ENCODE measurements around the gene LRRC53.

The LRRC53 gene

DNA sequence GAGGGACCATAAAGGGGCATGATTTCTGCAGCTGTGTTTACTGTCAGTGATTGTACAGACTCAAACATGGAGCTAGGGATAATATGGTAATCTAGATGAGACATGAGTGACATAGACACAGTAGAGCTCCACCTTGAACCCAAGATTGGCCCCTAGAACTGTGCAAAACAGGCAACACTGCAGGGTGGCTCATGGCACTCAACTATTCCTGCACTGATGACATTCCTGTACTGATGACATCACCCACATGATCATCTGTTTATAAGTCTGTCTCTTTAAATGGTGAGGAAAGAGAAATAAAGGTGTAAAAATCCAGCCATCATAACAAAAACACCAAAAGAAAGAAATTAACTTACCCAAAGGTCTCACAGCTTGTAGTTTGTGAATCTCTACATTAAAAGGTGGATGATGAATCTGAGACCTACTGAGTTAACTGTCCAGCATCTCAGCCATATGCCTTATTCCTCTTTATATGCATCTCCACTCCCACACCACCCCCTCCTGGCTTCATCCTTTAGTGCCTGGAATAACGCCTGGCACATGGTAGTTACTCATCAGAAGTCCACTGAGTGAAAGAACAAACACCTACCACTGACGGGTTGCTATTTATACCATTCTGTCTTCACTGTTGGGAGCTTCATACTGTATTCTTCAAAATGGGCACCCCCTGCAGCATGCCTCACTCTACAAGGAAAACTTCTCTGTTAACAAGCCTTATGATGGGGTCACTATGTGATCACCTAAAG lies at the start of gene LRRC53:
LRRC53 (minus strand) TSS at position 442 of the 746 bp plus-strand sequence. CDS start 29,262 bp downstream, outside the sequence.
- DNase-seq, result no peak

DNA sequence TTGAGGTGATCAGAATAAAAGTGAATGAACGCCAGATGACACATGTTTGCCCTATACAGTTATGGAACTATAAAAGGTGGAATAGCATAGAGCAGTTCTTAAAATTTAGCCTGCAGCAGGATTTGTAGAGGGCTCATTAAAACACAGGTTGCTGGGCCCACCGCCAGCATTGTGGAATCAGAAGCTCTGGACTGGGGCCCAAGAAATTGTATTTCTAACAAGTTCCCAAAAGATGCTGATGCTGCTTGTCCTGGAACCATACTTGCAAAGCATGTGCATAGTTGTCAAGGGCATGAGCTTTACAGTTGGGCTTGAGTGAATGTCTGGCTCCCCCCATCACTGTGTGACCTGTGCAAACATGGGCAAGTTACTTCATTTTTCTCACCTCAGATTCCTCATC lies 37.5 kb upstream of the LRRC53 start:
- DNase-seq, result no peak

DNA sequence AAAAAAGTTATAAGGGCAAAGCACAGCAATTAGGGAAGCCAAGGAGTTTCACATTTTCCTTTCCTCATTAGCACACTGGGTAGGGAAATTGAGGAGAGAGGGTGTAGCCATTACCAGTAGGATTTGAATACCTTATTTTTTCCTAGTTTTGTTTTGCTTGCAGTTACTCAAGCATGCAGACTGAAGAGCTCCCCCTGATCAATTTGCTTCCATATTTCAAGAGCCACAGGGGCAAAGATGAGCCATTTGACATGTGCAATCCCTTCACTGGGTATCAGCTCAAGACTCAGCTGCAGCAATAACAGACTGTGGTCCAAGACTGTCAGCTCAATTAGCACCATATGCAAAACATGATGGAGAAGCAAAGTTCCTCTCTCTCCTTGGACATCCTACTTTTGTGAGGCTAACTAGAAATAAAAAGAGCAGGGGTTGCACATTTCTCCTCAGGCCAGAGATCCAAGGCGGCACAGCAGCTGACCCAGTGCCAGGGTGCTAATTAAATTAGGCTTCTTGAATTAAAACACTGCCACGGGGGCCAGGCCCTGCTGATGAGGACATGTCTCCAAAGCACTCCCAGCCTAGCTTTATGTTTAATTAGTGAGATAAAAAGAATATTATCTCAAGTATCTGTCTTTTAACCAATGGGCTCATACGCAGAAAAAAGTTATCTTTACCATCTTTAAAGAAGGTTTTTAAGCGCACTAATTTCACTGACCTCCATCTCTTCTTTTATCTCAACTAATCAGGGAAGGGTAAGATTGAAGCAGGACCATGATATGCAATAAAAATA lies 36.7 kb upstream of the LRRC53 start:
- DNase-seq, result no peak

DNA sequence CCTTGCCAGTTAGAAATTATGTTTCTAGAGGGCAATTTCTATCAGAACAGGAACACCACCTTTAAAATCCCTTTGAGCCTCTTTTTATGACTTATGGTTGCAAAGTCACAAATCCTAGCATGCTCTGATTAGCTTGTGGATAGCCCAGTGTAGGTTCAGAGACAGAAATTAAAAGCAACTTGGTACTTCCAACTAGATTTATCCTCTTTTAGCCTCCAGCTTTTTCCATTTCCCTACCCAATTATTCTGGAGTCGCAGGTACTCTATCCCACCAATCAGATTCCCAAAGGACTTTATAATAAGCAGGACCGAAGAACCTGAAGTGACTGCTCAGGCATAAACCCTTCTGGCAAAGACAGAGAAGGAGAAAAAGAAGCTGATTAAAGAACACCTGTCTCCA lies 33.4 kb upstream of the LRRC53 start:
- no peak for DNase-seq

GRCh38 chr1:74534241-74534640 lies 21.8 kb upstream of the LRRC53 start:
- DNase-seq, result no peak

DNA sequence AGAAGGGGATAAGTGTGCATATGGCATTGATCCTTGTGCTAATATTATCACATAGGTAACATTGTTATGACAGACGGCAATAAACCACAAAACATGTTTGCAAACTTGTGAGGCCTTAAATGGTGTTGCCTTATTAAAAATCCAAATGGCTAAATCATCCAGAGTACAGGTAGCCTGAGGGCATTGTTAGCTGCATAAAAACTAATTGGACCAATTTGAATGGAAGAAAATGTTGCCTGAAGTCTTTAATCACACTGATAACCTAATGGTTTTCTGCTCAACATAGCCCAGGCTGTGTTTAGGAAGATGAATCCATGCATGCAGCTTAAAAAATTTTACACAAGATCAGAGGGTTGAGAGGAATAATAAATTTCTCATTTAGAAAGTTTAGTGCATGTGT lies 19.4 kb upstream of the LRRC53 start:
- DNase-seq, result no peak

GRCh38 chr1:74530892-74531291 lies 18.5 kb upstream of the LRRC53 start:
- DNase-seq, result no peak

- DNase-seq, result no peak
Observed at GRCh38 chr1:74528123-74528522, 15.7 kb upstream of the LRRC53 start.

DNA sequence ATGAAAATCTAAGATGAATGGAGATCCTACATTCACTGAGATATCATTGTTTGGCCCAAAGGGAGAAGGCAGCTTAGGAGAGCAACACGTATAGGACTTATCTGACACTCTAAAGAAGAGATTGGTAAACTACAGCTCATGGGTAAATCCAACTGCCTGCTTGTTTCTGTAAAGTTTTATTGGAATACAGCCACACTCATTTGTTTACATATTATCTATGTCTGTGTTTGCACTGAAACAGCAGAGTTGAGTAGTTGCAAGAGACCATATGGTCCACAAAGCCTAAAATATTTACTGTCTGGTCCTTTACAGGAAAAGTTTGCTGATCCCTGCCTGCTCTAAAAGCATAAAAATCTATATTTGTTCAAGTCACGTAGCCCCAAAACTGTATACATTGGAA lies 14.3 kb upstream of the LRRC53 start:
- DNase-seq, result no peak

GRCh38 chr1:74523873-74524480 lies 11.6 kb upstream of the LRRC53 start:
- DNase-seq, result no peak

DNA sequence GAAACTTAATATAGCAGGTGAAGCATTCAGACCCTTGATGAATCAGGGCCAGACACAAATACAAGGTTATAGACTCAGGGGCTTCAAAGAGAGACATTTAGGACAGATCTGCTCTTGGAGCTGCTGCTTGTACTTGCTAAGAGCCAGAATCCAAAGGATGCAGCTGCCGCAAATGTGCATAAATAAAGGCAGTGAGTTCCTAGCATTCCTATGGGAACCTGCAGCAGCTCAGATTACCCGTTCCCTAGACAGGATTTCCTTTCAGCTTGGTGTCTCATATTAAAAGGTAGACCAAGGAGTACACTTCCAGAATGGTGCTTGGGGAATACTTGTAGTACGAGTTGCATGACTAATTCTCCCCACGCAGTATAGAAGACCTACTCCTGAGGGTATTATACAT lies 9.7 kb upstream of the LRRC53 start:
- no peak for DNase-seq

DNA sequence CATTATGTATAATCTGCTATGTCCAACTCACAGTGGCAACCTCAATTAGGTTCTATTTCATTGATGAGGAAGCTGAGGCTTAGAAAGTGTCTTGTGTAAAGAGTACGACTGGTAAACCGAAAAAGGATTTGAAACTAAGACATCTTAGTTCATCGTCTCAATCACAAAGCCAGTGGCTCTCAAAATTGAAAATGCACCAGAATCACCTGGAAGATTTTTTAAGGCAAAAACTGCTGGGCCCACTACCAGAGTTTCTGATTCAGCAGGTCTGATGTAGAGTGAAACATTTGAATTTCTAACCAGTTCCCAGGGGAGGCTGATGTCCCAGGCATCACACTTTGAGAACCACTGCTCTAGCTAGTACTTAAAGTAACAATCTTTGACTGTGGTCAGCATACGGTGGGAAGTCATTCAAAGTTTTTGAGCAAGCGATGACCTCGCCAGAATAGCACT lies 5.2 kb upstream of the LRRC53 start:
- no peak for DNase-seq

DNA sequence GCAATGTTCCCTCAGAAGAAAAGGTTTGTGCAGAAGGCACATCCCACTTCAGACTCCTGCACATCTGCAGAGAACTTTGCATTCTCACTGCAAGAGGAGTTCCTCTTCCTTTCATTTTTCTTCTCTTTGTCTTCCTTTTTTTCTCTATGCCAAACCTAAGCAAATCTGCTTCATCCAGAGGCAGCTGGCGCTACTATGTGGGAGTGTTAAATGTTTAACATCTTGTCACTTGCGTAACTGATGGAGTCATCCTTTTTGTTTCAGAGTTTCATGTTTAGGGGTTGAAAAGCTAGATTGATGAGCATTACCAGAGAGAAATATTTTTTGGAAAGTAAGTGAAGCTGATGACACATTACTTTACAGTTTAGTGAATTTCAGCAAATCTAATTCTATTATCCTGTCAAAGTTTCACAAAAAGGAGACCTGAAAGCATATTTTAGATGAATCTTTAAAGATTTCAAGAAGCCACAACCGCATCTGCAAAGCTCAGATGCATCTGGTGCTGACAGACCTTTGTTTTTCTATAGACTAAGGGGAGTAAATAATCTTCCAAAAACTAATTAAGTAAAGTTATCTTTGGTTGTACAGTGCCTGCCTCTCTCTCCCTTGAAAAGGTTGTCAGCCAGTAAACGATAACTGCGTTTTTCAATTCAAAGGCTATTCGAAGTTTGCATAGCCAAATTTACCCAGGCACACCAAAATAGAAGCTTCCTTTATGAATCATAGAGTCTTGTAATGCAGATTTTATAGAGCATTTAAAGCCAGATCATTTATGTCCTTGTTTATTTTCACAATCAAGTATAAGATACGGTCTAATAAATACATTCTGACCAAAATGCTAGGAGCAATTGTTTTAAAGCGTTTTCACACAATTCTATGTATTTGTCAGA lies 1.2 kb upstream of the LRRC53 start:
- DNase-seq, result no peak

GRCh38 chr1:74508449-74508848 lies 4.0 kb downstream of the LRRC53 start:
- DNase-seq, result no peak

DNA sequence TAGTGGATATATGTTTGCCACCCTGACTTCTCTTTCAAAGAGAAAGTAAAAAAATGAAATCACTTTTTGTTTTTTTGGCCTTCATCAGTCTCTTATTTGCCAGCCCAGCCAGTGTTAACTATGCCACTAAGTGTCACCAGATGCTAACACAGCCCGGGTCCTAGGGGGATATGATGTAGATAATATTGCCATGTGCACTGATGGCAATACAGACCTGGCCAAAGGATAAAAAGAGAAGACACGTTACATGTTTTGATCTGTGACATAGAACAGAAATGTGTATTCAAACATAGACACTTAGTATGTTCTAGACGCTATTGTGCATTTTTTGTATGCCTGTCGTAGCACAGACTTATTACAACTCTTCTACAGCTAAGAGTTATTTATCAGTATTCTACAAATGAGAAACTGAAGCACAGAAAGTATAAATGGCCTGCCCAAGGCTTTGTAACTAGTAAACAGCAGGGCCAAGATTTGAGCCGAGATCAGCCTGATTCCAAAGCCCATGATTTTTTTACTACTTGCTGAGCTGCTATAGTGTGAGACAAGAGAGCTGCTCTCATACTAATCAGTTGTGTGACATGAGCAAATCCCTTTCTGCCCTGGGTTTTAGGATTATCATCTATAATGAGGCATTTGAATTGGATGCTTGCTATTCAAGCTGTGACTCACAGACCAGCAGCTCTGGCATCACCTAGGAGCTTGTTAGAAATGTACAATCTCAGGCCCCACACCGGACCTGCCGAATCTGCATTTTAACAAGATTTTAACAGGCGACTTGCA lies 6.3 kb downstream of the LRRC53 start:
- DNase-seq, result no peak

DNA sequence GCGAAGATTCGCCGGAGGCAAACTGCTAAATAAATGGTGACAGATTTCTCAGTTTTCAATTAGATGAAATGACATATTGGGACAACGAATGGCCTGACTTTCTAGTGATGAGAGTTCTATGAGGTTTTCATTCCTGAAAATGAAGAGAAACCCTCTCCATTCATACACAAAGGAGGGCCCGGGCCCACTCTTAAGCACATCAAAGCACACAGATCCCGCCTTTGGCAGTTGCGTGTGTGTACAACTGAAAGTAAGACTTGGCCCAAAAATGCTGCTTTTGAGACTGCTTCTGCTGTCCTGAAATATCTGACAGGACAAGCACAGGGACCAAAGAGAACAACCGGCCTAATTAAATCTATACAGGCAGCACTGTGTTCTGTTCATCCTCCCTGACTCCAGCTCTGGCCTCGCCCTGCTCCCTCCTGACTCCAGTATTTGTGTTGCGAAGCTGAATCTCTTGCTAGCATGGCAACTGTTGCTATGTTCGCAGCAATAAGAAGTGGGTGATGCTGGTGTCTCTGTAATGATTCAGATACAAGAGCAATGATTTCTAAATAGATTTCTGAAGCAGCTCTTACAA lies 7.4 kb downstream of the LRRC53 start:
- DNase-seq, result no peak

DNA sequence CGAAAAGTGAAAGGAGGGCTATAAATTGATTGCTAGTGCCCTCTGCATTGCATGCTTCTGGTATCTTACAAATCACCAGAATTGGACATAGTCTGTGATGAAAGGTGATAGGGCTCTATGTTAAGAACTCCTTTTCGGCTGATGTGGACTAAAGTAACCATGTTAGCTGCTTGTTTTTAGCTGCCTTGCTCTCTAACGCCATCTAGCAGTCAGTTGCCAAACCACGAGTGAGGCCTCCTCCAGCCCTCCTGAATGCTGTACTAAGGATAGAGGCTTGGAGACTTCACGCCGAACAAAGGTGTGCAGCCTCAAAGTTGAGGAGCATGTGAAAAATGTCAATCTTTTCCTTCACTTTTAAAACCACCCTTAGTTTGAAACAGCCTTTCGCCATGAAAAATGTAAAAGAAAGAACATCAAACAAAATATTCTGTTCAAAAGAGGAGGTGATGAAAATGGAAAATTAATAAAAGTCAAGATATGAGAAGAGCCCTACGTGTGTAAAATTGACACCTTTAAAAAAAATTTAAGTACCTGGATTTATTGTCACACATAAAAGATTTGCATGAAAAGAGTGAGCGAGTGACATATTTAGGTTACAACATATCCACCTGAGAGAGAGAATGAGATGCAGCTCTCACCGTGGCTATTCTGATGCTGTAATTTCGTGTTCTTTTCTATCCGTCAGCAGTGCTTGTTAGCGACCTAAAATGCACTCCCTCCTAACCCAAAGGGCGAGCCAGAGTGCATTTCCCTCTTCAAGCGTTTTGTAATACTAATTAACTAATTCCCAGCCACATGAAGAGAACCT lies 8.1 kb downstream of the LRRC53 start:
- DNase-seq, result no peak

GRCh38 chr1:74502858-74503257 lies 9.6 kb downstream of the LRRC53 start:
- DNase-seq, result no peak

- no peak for DNase-seq
Observed at GRCh38 chr1:74502432-74502831, 10.0 kb downstream of the LRRC53 start.

- DNase-seq, result no peak
Observed at GRCh38 chr1:74498901-74499300, 13.5 kb downstream of the LRRC53 start.

- no peak for DNase-seq
Observed at GRCh38 chr1:74496669-74497068, 15.7 kb downstream of the LRRC53 start.

Data from right forelimb (tissue), 1 donor.